GM23338 (cell line): Measurements from ENCODE around the gene DPPA2. TPM values are rescaled to one million over a fixed set of nuclear protein-coding genes. Genes with fewer than 3 reads are reported as not detected.

Experiments
- ATAC-seq: fragments of 200-7000 bp; cut with Tn5 transposase; 3 replicates; pipeline ENCODE4 v1.9.1; 2020
- DNase-seq: peaks from one replicate; pipeline ENCODE4 v3.0.0-alpha.2; 2015; ENCODE audit warnings: low spot score
- H2AFZ ChIP-seq: fragments of 200-600 bp; sonication (generic); 2 replicates; pipeline ENCODE4 v1.8.0; 2016; ENCODE audit warnings: antibody characterized with exemption, mild to moderate bottlenecking, moderate library complexity
- H3F3A ChIP-seq: fragments of 200-600 bp; sonication (generic); replicated peaks from 2 replicates; pipeline ENCODE4 v1.8.0; 2017; ENCODE audit warnings: antibody characterized with exemption, mixed run types, low read depth
- H3K27ac ChIP-seq: fragments of 200-600 bp; sonication (generic); 2 replicates; pipeline ENCODE4 v1.6.1; 2016; ENCODE audit warnings: low read depth
- H3K27me3 ChIP-seq: fragments of 200-600 bp; sonication (generic); 2 replicates; pipeline ENCODE4 v1.8.0; 2016; ENCODE audit warnings: mild to moderate bottlenecking, mixed run types, moderate library complexity; ENCODE audit not compliant: insufficient read depth
- H3K36me3 ChIP-seq: fragments of 200-600 bp; sonication (generic); 2 replicates; pipeline ENCODE4 v1.8.0; 2016; ENCODE audit warnings: mild to moderate bottlenecking; ENCODE audit not compliant: insufficient read depth
- H3K4me1 ChIP-seq: fragments of 200-600 bp; sonication (generic); 2 replicates; pipeline ENCODE4 v1.8.0; 2016; ENCODE audit warnings: mild to moderate bottlenecking, moderate library complexity; ENCODE audit not compliant: insufficient read depth
- H3K4me2 ChIP-seq: fragments of 200-600 bp; sonication (generic); 2 replicates; pipeline ENCODE4 v1.7.1; 2017; ENCODE audit warnings: mixed run types
- H3K4me3 ChIP-seq: fragments of 200-600 bp; sonication (generic); 2 replicates; pipeline ENCODE4 v1.6.1; 2016; ENCODE audit warnings: mixed run types
- H3K79me2 ChIP-seq: fragments of 200-600 bp; sonication (generic); replicated peaks from 2 replicates; pipeline ENCODE4 v1.8.0; 2017; ENCODE audit warnings: mild to moderate bottlenecking; ENCODE audit not compliant: insufficient read depth
- H3K9me2 ChIP-seq: fragments of 200-600 bp; sonication (generic); 2 replicates; pipeline ENCODE4 v1.8.0; 2017; ENCODE audit not compliant: insufficient read depth
- H4K20me1 ChIP-seq: fragments of 200-600 bp; sonication (generic); replicated peaks from 2 replicates; pipeline ENCODE4 v1.8.0; 2017; ENCODE audit warnings: mild to moderate bottlenecking; ENCODE audit not compliant: insufficient read depth
- H3K27ac Mint-ChIP-seq: 2 replicates; pipeline ENCODE4 v1.8.0; 2020; ENCODE audit warnings: inconsistent platforms, mild to moderate bottlenecking, moderate library complexity, mixed read lengths
- H3K27me3 Mint-ChIP-seq: 3 replicates; pipeline ENCODE4 v1.8.0; 2022; ENCODE audit warnings: low read depth, mild to moderate bottlenecking, moderate library complexity, mixed read lengths, inconsistent platforms; ENCODE audit not compliant: insufficient read depth, poor library complexity
- H3K36me3 Mint-ChIP-seq: 3 replicates; pipeline ENCODE4 v1.8.0; 2021; ENCODE audit warnings: low read depth, mild to moderate bottlenecking, inconsistent platforms, moderate library complexity, mixed read lengths
- H3K4me1 Mint-ChIP-seq: 3 replicates; pipeline ENCODE4 v1.8.0; 2020; ENCODE audit warnings: mild to moderate bottlenecking, inconsistent platforms, mixed read lengths
- H3K4me3 Mint-ChIP-seq: 3 replicates; pipeline ENCODE4 v1.8.0; 2021; ENCODE audit warnings: moderate library complexity, mild to moderate bottlenecking, inconsistent platforms, mixed read lengths
- H3K9me3 Mint-ChIP-seq: 3 replicates; pipeline ENCODE4 v1.8.0; 2020; ENCODE audit warnings: moderate library complexity, mild to moderate bottlenecking, inconsistent platforms, mixed read lengths
- ETS1 ChIP-seq: IDR thresholded peaks from 2 replicates; pipeline ENCODE4 v1.6.1; 2016; ENCODE audit warnings: antibody characterized with exemption
- JUNB ChIP-seq: IDR thresholded peaks from one replicate; pipeline ENCODE4 v1.6.1; 2016; ENCODE audit warnings: antibody characterized with exemption; ENCODE audit not compliant: unreplicated experiment
- POLR2AphosphoS5 ChIP-seq: IDR thresholded peaks from 2 replicates; pipeline ENCODE4 v1.6.1; 2016; ENCODE audit warnings: antibody characterized with exemption, low read depth
- ZNF114 ChIP-seq: fragments of 250-450 bp; sonication (Bioruptor Pico); IDR thresholded peaks from 2 replicates; pipeline ENCODE4 v1.5.0; 2020; ENCODE audit warnings: mild to moderate bottlenecking, moderate library complexity
- polyA plus RNA-seq: library from polyadenylated mRNA; unstranded; fragments of >200 nt; fragmentation: Nextera tagmentation; extraction: Ambion mirVana; gene quantifications from 2 replicates; pipeline ENCODE4 v1.2.1, GENCODE V29; 2016
- total RNA-seq: library from RNA; depleted of rRNA; stranded (reverse); fragments of >200 nt; shearing (Covaris generic); gene quantifications from 2 replicates; pipeline ENCODE4 v1.2.3, GENCODE V29; 2014
- TF ChIP-seq, protein P1 (sequence below): fragments of 250-450 bp; sonication (Bioruptor Pico); IDR thresholded peaks from 2 replicates; pipeline ENCODE4 v1.5.0; 2020; ENCODE audit warnings: mild to moderate bottlenecking, moderate library complexity
- TF ChIP-seq, protein P2 (sequence below), 2 experiments: fragments of 200-600 bp in 1 of 2; sonication (generic) in 1 of 2; conservative IDR thresholded peaks; 2 replicates each; pipeline versions ENCODE4 v1.5.1 to v1.6.1; 2016 to 2017; ENCODE audit warnings: antibody characterized with exemption in 2 of 2, low read depth in 2 of 2, mild to moderate bottlenecking in 2 of 2, moderate library complexity in 1 of 2

The DPPA2 gene
- total and polyA plus RNA-seq, 2 experiments from 2014 or later: 14.3 to 21.5 TPM

GRCh38 chr3:109338322-109338721 lies 22.0 kb upstream of the DPPA2 start:
- Histone ChIP-seq H3K4me1 (peaks cover 25% of the 10 kb centered on the region), H3K4me3 (peak overlapping the region; percentile 96), H3K4me2 (peak overlapping the region; percentile 76), H4K20me1 (peaks cover 24% of the 10 kb centered on the region), H2AFZ (no peak overlapping the region), H3K27me3 (no peaks in the 10 kb centered on the region), H3F3A (peaks cover 18% of the 10 kb centered on the region), H3K27ac (peak overlapping the region; percentile 88), H3K9me2 (no peaks in the 10 kb centered on the region), H3K79me2 (peaks cover 91% of the 10 kb centered on the region), H3K36me3 (peaks cover 29% of the 10 kb centered on the region)
- DNase-seq (no peak), ATAC-seq (no peak)
- peak overlapping the region; percentile 98 for H3K4me3 Mint-ChIP-seq
- H3K27me3 Mint-ChIP-seq: peaks cover 37% of the 10 kb centered on the region
- H3K4me1 Mint-ChIP-seq: peaks cover 26% of the 10 kb centered on the region
- H3K36me3 Mint-ChIP-seq: peaks cover 68% of the 10 kb centered on the region
- TF ChIP-seq POLR2AphosphoS5 (no peak), ZNF114 (CRISPR knock-in tag) (no peak), JUNB (no peak), ETS1 (no peak)
- TF ChIP-seq, protein P1, sequence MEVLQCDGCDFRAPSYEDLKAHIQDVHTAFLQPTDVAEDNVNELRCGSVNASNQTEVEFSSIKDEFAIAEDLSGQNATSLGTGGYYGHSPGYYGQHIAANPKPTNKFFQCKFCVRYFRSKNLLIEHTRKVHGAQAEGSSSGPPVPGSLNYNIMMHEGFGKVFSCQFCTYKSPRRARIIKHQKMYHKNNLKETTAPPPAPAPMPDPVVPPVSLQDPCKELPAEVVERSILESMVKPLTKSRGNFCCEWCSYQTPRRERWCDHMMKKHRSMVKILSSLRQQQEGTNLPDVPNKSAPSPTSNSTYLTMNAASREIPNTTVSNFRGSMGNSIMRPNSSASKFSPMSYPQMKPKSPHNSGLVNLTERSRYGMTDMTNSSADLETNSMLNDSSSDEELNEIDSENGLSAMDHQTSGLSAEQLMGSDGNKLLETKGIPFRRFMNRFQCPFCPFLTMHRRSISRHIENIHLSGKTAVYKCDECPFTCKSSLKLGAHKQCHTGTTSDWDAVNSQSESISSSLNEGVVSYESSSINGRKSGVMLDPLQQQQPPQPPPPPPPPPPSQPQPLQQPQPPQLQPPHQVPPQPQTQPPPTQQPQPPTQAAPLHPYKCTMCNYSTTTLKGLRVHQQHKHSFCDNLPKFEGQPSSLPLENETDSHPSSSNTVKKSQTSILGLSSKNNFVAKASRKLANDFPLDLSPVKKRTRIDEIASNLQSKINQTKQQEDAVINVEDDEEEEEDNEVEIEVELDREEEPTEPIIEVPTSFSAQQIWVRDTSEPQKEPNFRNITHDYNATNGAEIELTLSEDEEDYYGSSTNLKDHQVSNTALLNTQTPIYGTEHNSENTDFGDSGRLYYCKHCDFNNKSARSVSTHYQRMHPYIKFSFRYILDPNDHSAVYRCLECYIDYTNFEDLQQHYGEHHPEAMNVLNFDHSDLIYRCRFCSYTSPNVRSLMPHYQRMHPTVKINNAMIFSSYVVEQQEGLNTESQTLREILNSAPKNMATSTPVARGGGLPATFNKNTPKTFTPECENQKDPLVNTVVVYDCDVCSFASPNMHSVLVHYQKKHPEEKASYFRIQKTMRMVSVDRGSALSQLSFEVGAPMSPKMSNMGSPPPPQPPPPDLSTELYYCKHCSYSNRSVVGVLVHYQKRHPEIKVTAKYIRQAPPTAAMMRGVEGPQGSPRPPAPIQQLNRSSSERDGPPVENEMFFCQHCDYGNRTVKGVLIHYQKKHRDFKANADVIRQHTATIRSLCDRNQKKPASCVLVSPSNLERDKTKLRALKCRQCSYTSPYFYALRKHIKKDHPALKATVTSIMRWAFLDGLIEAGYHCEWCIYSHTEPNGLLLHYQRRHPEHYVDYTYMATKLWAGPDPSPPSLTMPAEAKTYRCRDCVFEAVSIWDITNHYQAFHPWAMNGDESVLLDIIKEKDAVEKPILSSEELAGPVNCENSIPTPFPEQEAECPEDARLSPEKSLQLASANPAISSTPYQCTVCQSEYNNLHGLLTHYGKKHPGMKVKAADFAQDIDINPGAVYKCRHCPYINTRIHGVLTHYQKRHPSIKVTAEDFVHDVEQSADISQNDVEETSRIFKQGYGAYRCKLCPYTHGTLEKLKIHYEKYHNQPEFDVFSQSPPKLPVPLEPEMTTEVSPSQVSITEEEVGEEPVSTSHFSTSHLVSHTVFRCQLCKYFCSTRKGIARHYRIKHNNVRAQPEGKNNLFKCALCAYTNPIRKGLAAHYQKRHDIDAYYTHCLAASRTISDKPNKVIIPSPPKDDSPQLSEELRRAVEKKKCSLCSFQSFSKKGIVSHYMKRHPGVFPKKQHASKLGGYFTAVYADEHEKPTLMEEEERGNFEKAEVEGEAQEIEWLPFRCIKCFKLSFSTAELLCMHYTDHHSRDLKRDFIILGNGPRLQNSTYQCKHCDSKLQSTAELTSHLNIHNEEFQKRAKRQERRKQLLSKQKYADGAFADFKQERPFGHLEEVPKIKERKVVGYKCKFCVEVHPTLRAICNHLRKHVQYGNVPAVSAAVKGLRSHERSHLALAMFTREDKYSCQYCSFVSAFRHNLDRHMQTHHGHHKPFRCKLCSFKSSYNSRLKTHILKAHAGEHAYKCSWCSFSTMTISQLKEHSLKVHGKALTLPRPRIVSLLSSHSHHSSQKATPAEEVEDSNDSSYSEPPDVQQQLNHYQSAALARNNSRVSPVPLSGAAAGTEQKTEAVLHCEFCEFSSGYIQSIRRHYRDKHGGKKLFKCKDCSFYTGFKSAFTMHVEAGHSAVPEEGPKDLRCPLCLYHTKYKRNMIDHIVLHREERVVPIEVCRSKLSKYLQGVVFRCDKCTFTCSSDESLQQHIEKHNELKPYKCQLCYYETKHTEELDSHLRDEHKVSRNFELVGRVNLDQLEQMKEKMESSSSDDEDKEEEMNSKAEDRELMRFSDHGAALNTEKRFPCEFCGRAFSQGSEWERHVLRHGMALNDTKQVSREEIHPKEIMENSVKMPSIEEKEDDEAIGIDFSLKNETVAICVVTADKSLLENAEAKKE (CRISPR knock-in tag): no peak
- TF ChIP-seq, protein P2, sequence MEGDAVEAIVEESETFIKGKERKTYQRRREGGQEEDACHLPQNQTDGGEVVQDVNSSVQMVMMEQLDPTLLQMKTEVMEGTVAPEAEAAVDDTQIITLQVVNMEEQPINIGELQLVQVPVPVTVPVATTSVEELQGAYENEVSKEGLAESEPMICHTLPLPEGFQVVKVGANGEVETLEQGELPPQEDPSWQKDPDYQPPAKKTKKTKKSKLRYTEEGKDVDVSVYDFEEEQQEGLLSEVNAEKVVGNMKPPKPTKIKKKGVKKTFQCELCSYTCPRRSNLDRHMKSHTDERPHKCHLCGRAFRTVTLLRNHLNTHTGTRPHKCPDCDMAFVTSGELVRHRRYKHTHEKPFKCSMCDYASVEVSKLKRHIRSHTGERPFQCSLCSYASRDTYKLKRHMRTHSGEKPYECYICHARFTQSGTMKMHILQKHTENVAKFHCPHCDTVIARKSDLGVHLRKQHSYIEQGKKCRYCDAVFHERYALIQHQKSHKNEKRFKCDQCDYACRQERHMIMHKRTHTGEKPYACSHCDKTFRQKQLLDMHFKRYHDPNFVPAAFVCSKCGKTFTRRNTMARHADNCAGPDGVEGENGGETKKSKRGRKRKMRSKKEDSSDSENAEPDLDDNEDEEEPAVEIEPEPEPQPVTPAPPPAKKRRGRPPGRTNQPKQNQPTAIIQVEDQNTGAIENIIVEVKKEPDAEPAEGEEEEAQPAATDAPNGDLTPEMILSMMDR (conservative IDR thresholded peaks at IDR 0.05; ENCODE audit: low read depth in 2 of 2): no peak
- peak overlapping the region; percentile 99 for H3K27ac Mint-ChIP-seq
- H3K9me3 Mint-ChIP-seq: peaks cover 25% of the 10 kb centered on the region
